Activated T-helper 1 cell treated with anti-CD3 and anti-CD28 coated beads, Interleukin-2, amount 50 U/mL, for 16 hours (primary cell): Measurements from ENCODE around the gene NOS3.
"Not testable (repeated sequence)": the region's sequence is repeated elsewhere in the genome, so short reads cannot be mapped to it uniquely, and the experiment has no call there.

Source experiments
- DNase-seq, 2 donors: peaks; one replicate each; pipeline ENCODE4 v3.0.0-alpha.2; 2020; ENCODE audit warnings: low read depth in 1 of 2, low spot score in 1 of 2

The NOS3 gene

DNA sequence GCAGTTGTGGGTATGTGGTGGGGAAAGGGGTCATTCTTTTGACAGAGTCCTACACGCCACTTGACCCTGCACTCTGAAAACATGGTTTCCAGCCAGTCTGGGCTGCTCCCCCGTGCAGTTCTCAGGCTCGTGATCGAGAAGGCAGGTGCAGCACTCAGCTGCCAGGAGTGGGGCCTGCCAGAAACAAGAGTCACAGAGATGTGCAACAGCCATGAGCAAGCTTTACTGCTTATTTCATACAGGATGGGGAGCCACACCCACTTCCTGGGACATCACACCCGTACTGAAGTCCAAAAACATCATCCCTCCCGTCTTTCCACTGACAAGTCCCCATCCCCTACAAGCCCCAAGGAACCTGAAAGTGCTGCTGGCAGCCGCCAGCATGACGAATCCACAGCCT, 24.1 kb downstream of the NOS3 start:
- DNase-seq = no peak

DNA sequence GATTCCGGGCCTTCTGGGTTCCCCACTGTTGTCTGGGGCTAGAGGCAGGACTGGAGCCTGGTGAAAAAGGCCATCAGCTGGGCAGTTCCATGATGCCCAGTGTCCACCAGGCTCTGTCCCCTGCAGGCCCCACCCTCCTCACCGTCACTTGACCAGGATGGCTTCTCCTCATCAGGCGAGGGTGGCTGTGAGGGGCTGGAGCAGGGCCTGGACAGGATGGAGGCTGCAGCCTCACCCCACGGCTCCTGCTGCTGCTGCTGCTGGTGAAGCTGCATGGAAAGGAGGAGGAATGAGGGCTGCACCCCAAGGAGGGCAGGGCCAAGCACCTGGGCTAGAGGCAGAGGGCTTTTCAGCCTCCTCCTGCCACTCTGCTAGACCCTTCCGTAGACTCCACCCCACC, 25.1 kb downstream of the NOS3 start:
- DNase-seq = no peak

DNA sequence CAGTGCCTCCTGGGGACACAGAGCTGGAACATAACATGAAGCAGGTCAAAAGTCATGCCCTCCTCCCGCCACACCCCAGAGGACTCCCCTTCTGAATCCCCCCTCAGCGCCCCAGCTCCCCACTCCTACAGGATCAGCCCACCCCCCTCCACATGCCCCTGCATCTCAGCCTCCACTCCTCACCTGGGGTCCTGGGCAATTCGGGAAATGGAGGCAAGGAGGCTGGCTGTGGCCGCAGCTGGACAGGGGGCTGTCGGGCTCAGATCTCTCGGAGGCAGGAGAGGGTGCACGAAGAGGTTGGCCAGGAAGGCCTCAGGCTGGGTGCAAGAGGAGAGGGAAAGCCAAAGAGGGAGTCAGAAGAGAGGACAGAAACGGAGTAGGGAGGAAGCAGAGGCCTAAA, 25.7 kb downstream of the NOS3 start:
- DNase-seq = no peak

DNA sequence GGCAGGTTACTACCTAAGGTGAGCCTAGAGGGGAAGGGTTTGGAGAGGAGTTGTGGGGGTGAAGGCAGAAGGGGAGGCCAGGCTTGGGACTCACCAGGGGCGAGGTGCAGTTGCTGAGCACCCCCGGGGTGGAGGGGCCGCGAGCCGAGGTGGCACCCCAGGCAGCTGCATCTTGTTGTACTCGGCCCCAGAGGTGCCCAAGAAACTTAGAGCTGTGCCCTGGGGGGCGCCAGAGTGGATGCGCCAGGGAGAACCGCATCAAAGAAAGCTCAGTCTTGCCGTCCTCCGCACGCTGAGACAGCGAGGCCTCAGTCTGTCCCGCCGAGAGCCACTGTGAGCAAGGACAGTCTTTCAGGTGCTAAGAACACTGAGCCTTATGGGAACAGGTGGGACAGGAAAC, 26.1 kb downstream of the NOS3 start:
- no peak for DNase-seq

DNA sequence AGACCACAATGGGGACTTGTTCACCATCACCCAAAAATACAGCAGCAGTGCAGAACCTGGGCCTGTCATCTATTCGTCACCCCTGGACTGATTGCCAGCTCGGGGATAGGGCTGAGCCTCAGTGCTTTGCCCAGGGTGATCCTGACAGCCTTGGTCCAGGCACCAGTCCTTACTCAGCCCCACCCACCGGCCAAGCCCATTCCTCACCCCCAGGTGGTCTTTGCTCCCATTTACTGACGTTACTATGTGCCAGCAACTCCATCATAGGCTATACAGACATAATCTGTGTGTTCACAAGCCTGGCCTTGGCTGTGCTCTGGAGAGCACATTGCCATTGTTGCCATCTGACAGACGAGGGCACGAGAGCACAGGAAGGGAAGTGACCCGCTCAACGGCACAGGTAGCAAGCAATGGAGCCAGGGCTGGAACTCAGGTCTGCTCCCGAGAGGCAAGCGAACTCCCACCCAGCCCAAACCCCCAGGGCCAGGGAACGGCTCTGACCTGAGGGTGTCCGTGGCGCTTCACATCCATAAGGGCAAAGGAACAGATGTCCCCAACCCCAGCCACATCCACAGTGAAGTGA, 26.6 kb downstream of the NOS3 start:
- no peak for DNase-seq

DNA sequence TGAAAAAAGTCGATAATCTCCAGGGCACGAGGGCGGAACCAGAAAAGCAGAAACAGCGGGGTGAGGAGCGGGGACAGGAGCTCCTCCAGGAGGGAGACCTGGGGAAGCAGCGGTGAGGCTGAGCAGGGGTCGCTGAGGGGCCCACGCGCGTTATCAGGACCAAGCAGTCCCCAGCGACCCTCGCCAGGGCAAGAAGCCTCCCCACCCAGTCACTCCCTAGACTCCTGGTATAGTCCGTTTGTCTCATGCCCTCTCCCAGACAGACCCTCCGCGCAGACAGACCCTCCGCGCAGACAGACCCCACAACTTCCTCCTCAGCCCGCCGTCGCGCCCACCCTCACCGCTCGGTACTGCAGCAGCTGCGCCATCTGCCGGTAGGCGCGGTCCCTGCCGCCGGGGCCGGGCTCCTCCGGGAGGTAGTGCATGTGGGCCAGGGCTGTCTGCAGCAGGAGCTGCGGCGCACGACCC, 27.2 kb downstream of the NOS3 start:
- peak; percentile 65 to 73 for DNase-seq

DNA sequence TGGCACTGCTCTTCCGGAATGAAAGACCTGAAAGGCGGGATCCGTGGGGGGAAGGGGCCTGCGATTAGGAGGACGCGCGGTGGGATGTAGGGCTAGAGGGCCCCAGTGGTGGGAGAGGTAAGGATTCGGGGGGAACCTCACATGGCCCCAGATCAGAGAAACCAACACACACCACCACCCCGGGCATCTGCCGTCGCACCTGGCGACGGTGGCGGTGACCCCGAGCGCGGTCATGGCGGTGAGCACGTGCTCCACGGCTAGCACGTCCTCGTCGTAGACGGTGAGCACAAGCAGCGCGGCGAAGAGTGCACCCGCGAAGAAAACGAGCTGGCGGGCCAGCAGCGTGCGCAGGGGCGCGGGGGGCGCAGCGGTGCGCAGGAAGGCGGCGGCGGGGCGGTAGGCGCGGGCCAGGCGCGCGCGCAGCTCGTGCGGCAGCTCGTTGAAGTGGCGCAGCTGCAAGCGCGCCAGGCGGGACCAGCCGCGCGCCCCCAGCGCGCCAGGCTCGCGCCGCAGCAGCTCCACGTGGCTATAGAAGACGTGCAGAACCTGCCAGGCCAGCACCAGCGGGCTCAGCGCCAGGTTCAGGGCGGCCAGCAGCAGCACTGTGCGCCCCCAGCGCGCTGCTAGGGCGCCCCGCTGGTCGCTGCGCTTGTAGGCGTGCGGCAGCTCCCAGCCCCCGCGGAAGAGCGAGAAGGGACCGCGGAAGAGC, 27.8 kb downstream of the NOS3 start:
- DNase-seq = no peak

DNA sequence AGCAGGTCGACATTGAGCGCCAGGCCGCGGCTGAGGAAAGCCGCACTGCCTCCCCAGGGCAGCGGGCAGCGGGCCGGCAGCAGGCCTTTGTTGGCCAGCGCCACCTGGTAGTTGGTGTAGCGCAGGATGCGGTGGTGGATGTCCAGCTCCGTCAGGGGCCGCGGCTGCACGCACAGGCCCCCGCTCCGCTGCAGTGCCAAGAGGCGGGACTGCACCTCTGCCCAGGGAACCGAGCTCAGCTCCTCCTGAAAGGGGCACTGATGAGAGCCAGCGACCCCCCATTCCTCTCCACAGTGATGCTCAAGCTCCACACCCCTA, 28.3 kb downstream of the NOS3 start:
- no peak for DNase-seq

DNA sequence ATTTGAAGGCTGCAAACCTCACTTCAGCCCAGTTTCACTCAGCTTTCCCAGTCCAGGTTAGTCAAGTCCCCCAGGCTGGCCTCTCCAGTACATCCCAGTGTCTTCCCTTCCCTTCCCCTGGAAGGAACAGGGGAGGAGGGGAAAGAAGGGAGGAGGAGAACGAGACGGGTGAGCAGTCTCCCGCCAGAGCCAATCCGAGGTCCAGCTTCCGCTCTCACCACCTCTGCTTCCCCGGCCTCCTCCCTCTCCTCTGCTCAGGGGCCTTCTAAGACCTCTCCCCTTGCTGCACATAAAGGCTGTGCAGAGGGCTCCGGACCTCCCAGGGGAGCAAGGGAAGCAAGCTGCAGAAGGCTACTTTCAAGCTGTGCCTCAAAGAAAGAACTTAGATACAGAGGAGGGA, 29.4 kb downstream of the NOS3 start:
- DNase-seq = no peak

DNA sequence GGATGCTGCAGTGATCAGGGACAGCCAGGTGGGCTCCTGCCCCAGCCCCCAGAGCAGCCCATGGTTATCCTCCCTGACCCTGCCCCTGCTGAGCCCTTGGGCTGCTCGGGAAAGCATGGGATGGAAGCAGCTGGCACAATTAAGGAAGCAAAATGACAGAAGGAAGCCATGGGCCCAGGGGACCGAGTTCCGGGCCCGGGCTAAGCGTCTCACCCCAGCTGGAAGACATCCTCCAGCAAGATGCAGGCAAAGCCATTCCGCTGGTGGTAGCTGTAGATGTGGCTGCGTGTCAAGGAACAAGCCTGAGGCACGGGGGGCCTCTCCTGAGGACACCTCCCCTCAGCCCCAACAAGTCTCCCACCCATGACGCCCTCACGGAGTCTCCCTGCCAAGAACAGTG, 32.4 kb downstream of the NOS3 start:
- no peak for DNase-seq

DNA sequence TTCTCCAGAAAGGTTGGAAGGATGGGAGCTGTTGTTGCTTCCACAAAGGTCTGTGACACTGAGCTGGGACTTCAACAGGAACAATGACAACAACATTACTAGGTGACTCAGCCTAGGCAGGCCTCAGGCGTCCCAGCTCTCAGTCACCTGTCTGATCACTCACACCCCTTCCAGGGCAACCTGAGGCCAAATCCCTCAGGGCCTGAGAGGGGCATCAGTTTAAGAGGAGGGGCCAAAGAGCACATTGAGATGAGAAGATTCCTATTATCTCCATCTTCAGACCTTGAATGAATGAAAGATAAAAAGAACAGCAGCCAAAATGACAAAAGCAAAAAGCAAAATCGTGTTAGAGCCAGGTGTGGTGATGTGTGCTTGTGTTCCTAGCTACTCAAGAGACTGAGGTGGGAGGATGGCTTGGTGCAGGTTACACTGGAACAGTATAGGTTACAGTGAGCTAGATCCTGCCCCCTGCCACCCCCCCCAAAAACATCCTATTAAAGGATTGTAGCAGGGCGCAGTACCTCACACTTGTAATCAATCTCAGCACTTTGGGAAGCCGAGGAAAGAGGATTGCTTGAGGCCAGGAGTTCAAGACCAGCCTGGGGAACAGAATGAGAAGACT, 33.7 kb downstream of the NOS3 start, which contains the start of gene ATG9B:
Gene ATG9B, minus strand, starts transcription at position 60 of the 622 bp plus-strand sequence. CDS start 71 bp downstream, outside the sequence.
- no peak for DNase-seq

DNA sequence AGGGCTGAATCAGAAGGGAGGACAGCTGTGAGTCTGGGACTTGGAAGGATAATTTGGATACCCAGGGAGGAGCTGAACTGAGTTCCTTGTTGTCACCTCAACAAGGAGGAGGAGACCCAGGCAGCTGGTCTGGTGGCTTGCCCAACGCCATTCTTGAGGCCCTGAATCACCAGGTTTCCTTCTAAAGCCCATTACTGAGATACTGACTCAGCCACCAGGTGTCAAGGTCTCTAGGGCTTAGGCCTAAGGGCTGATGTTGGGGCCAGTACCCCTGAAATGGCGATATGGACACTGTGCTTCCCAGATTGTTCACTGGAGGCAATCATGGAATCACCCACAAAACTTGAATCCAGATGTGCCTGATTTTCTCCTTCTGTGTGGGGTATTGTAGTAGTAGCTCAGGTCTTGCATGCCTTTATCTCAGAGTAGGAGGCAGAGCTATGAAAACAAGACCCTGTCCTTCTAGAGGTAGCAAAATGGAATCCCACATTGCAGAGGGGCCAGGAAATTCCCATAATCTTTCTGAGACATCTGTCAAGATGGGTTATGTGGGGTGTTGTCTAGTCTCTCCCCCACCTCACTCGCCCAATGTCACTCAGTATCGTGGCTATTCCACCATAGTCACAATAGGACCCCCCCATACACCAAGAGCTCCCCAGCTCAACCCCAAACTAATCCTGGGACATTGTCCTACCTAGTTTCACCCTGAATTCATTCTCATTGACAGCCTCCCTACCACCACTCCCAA, 35.3 kb downstream of the NOS3 start:
- DNase-seq = no peak

DNA sequence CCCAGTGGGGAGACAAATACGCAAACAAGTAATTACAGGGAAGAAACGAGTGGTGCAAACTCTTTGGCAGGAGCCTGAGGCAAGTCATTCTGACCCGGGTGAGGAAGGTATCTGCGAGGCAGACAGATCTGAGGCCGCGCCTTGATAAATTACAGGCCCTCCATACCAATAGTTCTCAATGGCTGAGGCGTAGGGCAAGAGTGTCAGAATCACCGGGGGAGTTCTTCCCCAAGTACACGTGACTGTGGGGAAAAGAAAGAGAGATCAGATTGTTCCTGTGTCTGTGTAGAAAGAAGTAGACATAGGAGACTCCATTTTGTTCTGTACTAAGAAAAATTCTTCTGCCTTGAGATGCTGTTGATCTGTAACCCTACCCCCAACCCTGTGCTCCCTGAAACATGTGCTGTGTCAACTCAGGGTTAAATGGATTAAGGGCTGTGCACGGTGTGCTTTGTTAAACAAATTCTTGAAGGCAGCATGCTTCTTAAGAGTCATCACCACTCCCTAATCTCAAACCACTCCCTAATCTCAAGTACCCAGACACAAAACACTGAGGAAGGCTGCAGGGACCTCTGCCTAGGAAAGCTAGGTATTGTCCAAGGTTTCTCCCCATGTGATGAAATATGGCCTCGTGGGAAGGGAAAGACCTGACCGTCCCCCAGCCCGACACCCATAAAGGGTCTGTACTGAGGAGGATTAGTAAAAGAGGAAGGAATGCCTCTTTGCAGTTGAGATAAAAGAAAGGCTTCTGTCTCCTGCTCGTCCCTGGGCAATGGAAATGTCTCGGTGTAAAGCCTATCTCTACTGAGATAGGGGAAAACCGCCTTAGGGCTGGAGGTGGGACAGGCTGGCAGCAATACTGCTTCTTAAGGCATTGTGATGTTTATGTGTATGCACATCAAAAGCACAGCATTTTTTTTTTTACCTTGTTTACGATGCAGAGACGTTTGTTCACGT, 36.2 kb downstream of the NOS3 start:
- not testable (repeated sequence) for DNase-seq

DNA sequence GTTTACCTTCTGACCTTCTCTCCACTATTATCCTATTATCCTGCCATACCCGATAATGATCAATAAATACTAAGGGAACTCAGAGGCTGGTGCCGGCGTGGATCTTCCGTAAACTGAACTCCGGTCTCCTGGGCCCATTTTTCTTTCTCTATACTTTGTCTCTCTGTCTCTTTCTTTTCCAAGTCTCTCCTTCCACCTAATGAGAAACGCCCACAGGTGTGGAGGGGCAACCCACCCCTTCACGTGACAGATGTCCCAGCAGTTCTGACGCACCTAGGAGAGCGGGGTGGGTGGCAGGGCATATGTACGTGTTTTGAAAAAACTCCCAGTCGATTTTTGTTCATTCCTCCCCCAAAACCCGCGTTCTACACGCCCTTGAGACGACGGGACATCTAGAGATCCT, 36.9 kb downstream of the NOS3 start:
- DNase-seq = not testable (repeated sequence)

DNA sequence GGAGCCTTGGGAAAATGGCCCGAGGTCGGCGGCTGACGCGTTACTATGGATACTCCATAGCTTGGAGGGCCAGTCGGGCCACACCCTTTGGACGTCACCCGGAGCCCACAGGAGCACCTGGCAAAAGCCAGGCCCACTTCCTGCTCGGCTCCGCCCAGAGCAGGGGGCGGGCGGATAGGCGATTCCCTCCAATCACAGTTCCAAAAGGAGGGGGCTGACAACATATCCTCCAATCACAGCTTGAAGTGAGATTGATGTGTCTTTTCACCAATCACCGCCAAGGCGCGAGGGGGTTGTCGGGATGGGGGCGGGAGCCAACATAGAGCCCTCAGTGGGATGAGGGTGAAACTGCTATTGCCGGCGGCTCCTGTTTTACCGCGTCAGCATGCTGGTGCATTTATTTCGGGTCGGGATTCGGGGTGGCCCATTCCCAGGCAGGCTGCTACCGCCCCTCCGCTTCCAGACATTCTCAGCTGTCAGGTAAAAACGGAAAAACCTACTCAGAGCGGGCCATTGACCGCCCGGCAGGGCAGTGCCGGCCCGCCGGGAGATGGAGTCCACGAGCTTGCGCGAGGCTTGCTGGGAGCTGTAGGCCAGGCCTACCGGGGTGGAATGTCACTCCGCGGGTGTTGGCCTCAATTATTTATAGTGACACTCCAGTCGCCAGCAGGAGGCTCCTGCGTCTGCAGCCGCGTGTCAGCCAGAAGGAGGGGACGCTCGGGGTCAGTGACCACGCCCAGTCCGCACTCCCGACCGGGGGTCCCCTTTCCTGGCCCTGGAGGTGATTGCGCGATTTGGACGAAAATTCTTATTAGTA, 37.5 kb downstream of the NOS3 start, which contains the start of gene ABCB8:
Gene ABCB8, plus strand, starts transcription at position 320 of the 817 bp plus-strand sequence. Its CDS starts 66 bp downstream, at position 386.
- peak; percentile 93 to 94 for DNase-seq

DNA sequence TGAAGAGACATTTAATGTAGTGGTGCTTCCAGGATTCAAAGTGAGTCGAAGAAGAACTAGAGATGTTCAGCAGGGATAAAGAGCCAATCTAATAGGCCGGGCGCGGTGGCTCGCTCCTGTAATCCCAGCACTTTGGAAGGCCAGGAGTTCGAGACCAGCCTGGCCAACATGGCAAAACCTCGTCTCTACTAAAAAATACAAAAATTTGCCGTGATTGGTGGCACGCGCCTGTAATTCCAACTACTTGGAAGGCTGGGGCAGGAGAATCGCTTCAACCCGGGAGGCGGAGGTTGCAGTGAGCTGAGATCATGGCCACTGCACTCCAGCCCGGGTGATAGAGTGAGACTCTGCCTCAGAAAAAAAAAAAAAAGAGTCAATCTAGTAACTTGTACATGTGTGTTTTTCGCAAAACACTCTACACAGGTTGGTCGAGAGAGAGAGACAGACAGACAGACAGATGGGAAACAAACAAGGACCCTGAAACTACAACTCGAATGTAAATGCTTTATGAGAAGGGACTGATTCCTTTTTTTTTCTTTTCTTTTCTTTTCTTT, 38.2 kb downstream of the NOS3 start:
- no peak for DNase-seq

DNA sequence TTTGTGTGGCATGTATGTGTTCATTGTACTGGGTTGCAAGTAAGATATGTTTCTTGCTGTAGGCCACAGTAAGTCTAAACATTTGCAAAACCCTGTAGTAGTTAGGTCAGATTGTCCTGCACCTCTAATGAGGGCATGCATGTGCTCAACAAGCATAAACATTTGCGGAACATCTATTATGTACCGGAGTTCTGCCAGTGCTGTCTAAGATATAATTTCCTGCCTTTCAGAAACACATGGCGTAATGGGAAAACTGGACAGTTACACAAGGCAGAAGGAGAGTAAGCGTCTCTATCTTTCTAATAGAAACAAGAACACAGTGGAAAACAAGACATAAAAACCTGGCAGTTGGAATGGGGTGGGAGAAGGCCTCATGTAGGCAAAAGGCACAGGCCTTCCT, 40.2 kb downstream of the NOS3 start:
- DNase-seq = no peak

DNA sequence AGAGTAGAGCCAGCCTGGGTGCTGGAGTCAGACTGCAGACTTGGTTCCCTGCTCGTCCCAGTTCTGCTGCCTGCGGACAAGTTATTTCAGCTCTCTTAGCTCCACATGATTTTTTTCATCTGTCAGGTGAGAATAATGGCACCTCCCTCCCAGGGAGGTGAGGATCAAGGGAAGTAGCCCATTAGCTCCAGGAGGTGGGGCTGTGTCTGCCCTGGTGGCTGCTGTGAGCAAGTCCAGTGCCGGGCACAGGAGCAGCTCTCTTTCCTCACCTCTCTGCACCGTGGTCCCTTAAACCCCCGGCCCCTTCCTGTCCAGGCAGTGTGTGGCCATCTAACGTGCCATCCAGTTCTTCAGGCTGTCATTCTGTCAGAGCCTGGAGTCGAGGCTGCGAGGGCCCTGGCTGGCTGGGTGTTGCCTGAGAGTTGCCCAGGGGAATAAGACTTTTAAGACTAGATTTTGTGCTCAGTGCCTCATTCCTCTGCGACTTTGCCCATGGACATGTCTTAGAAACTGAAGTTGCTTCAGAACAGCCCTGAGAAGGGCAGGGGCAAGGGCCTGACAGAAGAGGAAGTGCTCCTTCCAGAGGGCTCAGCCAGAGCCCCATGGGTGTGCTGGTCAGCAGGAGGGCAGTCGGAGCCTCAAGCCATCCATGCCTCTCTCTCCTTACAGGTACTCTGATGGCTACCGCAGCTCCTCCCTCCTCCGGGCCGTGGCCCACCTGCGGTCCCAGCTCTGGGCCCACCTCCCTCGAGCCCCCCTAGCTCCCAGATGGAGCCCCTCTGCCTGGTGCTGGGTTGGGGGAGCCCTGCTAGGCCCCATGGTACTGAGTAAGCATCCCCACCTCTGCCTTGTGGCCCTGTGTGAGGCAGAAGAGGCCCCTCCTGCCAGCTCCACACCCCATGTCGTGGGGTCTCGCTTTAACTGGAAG, 42.4 kb downstream of the NOS3 start:
- DNase-seq = no peak
